Measurements from ENCODE around the gene IZUMO4.

DNA sequence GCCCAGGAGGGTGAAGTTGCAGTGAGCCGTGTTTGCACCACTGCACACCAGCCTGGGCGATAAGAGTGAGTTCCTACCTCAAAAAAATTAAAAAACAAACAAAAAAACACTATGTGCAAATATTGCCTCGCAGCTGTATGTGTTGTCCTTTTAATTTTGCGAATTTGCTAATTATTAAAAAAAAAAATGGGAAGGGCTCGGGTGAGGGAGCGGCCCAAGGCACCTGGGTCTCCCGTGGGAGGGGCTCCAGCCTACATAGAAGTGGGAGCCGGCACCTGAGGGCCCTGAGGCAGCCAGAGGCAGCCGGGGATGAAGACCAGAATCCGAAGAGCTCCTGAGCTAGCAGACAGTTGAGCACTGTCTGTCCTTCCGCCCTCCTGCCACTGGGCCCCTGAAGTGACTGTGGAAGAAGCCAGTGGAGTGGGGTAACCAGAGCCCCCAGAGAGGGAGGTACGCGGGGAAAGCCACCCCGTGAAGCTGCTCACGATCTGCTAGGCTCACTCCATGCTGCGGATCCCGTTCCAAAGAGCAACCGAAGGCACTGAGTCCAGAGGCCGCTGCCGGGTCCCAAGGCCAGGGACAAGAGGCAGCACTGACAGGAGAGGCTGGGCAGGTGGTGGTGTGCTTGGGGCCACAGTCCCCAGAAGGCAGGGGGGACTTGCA lies 6.5 kb downstream of the IZUMO4 start:
- no peak for TF ChIP-seq POLR2A (IDR thresholded peaks at IDR 0.05)
- TF ChIP-seq CTCF (IDR thresholded peaks at IDR 0.05): no peak
